PFSK-1 (cell line): ENCODE results near the gene GHRL.

Experiments used
- POLR2AphosphoS5 ChIP-seq: IDR thresholded peaks from 2 replicates; pipeline ENCODE4 v1.6.1; 2012; ENCODE audit warnings: low read depth, mild to moderate bottlenecking, control low read depth, low read length, moderate library complexity
- SIN3A ChIP-seq: IDR thresholded peaks from 2 replicates; pipeline ENCODE4 v1.6.1; 2012; ENCODE audit warnings: mild to moderate bottlenecking, low read length, moderate library complexity, borderline replicate concordance; ENCODE audit not compliant: insufficient read depth
- TAF1 ChIP-seq: IDR thresholded peaks from 2 replicates; pipeline ENCODE4 v1.6.1; 2012; ENCODE audit warnings: low read length, control low read depth, borderline replicate concordance; ENCODE audit not compliant: insufficient read depth

- TF ChIP-seq POLR2AphosphoS5: no peak
- no peak for TF ChIP-seq TAF1
- TF ChIP-seq SIN3A: no peak
Measured at GRCh38 chr3:10328460-10329071, 35.8 kb upstream of the GHRL start.
